Keratinocyte (primary cell): ENCODE data around the gene PSMB1.

Experiments
- EZH2 ChIP-seq: IDR thresholded peaks from one replicate; pipeline ENCODE4 v1.6.1; 2012; ENCODE audit warnings: inconsistent platforms, mild to moderate bottlenecking, low read length, moderate library complexity
- TF ChIP-seq, protein P1 (sequence below), 3 experiments: IDR thresholded peaks in 1 of 3; conservative IDR thresholded peaks in 1 of 3; optimal IDR thresholded peaks in 1 of 3; 2 replicates in 2 of 3; 3 replicates in 1 of 3; pipeline versions ENCODE3 to v1.5.1; 2011; ENCODE audit warnings: low read length in 3 of 3, mild to moderate bottlenecking in 3 of 3, moderate library complexity in 2 of 3, control low read depth in 1 of 3, inconsistent platforms in 1 of 3; ENCODE audit not compliant: insufficient read depth in 2 of 3; ENCODE audit errors: extremely low read depth in 1 of 3

DNA sequence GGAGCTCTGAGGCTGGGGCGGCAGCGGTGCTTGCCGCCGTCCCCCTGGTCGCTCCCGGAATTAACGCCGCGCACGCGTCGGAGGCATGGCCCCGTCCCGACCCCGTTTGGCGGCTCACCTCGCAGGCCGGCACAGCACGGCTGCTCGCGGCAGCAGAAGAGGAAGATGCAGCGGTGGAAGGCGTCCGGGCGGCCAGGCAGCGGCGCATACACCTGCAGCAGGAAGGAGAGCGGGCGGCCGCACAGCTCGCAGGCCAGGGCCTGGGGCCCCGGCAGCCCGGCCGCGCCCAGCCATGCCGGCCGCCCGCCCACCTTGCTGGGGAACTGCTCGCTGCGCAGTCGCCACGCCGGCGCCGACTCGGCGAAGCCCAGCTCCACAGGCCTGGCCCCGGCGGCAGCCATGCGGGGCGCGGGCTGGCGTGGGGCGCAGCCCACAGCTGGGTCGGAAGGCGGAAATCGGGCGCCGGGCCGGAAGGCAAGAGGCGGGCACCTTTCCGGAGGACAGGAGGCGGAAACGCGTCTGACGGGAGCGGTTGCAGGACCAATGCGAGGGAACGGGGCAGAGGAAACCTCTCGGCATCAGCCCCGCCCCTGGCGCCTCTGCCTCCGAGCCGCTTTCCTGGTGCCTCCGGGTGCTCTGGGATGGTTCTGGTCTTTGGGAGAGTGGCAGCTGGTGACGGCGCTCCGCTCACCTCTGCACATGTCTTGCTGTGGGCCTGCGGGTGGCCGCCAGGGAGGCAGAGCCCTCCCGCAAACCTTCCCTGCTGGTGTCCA, 31.3 kb upstream of the PSMB1 start, which contains the start of gene PDCD2:
- TF ChIP-seq, protein P1, sequence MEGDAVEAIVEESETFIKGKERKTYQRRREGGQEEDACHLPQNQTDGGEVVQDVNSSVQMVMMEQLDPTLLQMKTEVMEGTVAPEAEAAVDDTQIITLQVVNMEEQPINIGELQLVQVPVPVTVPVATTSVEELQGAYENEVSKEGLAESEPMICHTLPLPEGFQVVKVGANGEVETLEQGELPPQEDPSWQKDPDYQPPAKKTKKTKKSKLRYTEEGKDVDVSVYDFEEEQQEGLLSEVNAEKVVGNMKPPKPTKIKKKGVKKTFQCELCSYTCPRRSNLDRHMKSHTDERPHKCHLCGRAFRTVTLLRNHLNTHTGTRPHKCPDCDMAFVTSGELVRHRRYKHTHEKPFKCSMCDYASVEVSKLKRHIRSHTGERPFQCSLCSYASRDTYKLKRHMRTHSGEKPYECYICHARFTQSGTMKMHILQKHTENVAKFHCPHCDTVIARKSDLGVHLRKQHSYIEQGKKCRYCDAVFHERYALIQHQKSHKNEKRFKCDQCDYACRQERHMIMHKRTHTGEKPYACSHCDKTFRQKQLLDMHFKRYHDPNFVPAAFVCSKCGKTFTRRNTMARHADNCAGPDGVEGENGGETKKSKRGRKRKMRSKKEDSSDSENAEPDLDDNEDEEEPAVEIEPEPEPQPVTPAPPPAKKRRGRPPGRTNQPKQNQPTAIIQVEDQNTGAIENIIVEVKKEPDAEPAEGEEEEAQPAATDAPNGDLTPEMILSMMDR (optimal IDR thresholded peaks at IDR 0.05 in 1 of 3, IDR thresholded peaks at IDR 0.05 in 1 of 3, conservative IDR thresholded peaks at IDR 0.05 in 1 of 3; ENCODE audit: extremely low read depth in 1 of 3, insufficient read depth in 2 of 3, low read length in 3 of 3): no peak
- TF ChIP-seq EZH2: no peak
